ENCODE data around the gene FDXR.

Gene FDXR

DNA sequence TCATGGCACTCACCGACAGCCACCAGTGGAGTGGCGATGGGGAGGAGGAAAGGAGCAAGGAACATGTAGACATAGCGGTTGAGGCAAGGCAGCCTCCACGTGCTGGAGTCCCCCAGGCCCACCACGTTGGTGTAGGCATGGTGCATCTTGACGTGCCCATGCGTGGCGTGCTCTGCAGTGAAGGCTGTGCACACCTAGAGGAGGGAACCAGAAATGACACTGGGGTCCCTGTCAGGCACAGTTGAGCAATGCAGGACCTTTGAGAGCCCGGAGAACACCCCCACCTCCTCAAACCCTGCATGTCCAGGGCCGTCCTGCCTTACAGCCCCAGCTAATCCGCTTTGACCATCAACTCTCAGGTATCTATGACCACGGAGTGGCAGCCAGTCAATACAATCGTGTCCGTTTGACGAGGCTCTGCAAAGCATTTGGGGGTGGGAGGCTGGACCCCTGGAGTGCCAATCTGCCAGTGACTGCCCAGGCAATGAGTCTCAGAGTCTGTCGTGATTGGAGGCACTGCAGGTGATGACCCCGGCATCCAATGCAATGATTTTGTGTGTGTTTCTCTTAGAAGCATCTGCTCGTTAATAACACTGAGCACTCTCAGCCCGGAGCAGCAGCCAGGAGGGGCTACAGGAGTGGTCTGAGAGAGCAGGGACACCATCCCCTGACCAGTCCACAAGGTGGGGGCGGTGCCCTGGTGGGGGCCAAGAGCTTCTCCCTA is 9.9 kb upstream of the FDXR start:
- H3K4me3 ChIP-seq (ENCODE audit: low read depth, low read length), result no peak overlapping the region
- DNase-seq (ENCODE audit: low read depth), result no peak
- no peak for TF ChIP-seq MYC (IDR thresholded peaks at IDR 0.05; ENCODE audit: low read depth, low read length)
- TF ChIP-seq POLR2A (IDR thresholded peaks at IDR 0.05; ENCODE audit: extremely low read depth, insufficient read length), result no peak
- TF ChIP-seq, protein P1, sequence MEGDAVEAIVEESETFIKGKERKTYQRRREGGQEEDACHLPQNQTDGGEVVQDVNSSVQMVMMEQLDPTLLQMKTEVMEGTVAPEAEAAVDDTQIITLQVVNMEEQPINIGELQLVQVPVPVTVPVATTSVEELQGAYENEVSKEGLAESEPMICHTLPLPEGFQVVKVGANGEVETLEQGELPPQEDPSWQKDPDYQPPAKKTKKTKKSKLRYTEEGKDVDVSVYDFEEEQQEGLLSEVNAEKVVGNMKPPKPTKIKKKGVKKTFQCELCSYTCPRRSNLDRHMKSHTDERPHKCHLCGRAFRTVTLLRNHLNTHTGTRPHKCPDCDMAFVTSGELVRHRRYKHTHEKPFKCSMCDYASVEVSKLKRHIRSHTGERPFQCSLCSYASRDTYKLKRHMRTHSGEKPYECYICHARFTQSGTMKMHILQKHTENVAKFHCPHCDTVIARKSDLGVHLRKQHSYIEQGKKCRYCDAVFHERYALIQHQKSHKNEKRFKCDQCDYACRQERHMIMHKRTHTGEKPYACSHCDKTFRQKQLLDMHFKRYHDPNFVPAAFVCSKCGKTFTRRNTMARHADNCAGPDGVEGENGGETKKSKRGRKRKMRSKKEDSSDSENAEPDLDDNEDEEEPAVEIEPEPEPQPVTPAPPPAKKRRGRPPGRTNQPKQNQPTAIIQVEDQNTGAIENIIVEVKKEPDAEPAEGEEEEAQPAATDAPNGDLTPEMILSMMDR (IDR thresholded peaks at IDR 0.05; ENCODE audit: low read depth, low read length), result no peak
- TF ChIP-seq MAX (IDR thresholded peaks at IDR 0.05; ENCODE audit: low read depth, low read length), result no peak

DNA sequence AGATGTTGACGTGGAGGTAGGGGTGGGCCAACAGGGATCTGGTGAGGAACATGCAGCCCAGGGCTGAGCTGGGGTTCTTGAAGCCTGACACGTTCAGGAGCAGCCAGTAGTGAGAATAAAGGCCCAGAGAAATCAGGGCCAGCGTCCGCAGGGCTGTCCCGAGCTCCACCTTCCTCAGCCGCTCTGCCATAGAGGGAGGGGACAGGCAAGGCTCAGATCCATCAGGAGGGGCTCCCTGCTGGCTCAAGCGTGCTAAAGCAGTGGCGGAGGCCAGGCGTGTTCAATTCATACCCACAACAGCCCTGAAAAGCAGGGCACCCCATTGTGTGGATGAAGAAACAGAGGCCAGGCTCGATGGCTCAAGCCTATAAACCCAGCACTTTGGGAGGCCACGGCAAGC is 8.3 kb upstream of the FDXR start:
- DNase-seq (ENCODE audit: low read depth), result no peak

GRCh38 chr17:74879308-74879707 is 6.5 kb upstream of the FDXR start:
- TF ChIP-seq MYC (IDR thresholded peaks at IDR 0.05; ENCODE audit: low read depth, low read length) (no peak), MAX (IDR thresholded peaks at IDR 0.05; ENCODE audit: low read depth, low read length) (no peak), POLR2A (IDR thresholded peaks at IDR 0.05; ENCODE audit: extremely low read depth, insufficient read length) (no peak)
- TF ChIP-seq, protein P1 (IDR thresholded peaks at IDR 0.05; ENCODE audit: low read depth, low read length), result no peak
- DNase-seq (ENCODE audit: low read depth), result no peak
- H3K4me3 ChIP-seq (ENCODE audit: low read depth, low read length), result no peak overlapping the region

More for the DNA sequence above, 8.3 kb upstream of the FDXR start:
- TF ChIP-seq MYC (IDR thresholded peaks at IDR 0.05; ENCODE audit: low read depth, low read length) (no peak), MAX (IDR thresholded peaks at IDR 0.05; ENCODE audit: low read depth, low read length) (no peak), POLR2A (IDR thresholded peaks at IDR 0.05; ENCODE audit: extremely low read depth, insufficient read length) (no peak)
- TF ChIP-seq, protein P1 (IDR thresholded peaks at IDR 0.05; ENCODE audit: low read depth, low read length), result no peak
- H3K4me3 ChIP-seq (ENCODE audit: low read depth, low read length), result no peak overlapping the region

- TF ChIP-seq, protein P1 (IDR thresholded peaks at IDR 0.05; ENCODE audit: low read depth, low read length), result no peak
- TF ChIP-seq MAX (IDR thresholded peaks at IDR 0.05; ENCODE audit: low read depth, low read length) (no peak), POLR2A (IDR thresholded peaks at IDR 0.05; ENCODE audit: extremely low read depth, insufficient read length) (no peak), MYC (IDR thresholded peaks at IDR 0.05; ENCODE audit: low read depth, low read length) (no peak)
- no peak overlapping the region for H3K4me3 ChIP-seq (ENCODE audit: low read depth, low read length)
- no peak for DNase-seq (ENCODE audit: low read depth)
Observed at GRCh38 chr17:74878658-74879057, 5.9 kb upstream of the FDXR start.

DNA sequence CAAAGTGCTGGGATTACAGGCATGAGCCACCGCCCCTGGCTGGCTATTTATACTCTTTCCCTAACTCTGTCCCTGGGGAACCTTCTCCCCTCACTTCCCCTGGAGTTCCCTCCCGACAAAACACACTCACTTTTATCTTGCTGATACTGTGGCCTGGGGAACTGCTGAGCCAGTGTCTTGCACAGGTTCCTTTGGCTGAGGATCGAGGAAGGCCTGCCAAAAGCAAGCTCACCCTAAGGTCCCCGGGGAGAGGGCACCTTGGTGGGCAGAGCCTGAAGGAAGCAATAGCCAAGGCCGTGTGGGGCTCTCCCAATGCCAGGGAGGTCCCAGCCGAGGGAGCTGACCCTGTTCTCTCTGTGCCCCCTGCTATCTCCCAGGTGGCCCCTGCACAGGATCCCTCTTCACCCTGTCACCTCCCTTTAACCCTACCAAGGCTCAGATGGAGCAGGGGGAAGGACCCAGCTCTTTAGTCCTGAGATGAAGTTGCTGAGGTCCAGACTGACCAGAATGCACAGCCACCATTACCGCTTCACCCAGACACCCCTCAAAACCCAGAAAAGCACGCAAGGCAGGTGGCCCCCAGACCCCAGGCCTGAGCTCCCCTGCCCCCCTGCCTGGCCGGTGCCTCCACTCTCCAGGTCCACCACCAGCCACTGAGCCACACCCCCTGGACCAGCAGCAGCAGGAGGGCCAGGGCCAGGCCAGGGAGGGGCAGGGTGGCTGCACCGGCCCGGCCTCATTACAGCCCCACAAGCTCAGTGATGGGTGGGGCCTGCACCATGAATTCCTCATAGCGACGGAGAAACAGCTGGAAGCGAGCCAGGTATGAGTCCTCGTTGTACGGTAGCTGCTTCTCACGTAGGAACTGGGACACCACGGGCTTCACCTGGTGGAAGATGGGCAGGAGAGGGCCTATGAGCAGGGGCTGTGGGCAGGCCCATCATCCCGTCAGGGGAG is 5.1 kb upstream of the FDXR start:
- DNase-seq (ENCODE audit: low read depth), result no peak
- H3K4me3 ChIP-seq (ENCODE audit: low read depth, low read length), result no peak overlapping the region
- no peak for TF ChIP-seq MAX (IDR thresholded peaks at IDR 0.05; ENCODE audit: low read depth, low read length)
- TF ChIP-seq POLR2A (IDR thresholded peaks at IDR 0.05; ENCODE audit: extremely low read depth, insufficient read length), result no peak
- TF ChIP-seq, protein P1 (IDR thresholded peaks at IDR 0.05; ENCODE audit: low read depth, low read length), result no peak
- no peak for TF ChIP-seq MYC (IDR thresholded peaks at IDR 0.05; ENCODE audit: low read depth, low read length)

Data from NB4 (cell line).